Brain microvascular endothelial cell (primary cell): ENCODE measurements around the gene FBRSL1.

Experiments
- DNase-seq: peaks from one replicate; pipeline ENCODE4 v3.0.0-alpha.2; 2020
- H3K27ac ChIP-seq: fragments of 250-450 bp; sonication (Bioruptor Pico); 2 replicates; pipeline ENCODE4 v1.5.1; 2020; ENCODE audit warnings: mild to moderate bottlenecking, moderate library complexity
- H3K27me3 ChIP-seq: fragments of 250-450 bp; sonication (Bioruptor Pico); replicated peaks from 2 replicates; pipeline ENCODE4 v1.5.1; 2020; ENCODE audit warnings: mild to moderate bottlenecking
- H3K36me3 ChIP-seq: fragments of 250-450 bp; sonication (Bioruptor Pico); replicated peaks from 2 replicates; pipeline ENCODE4 v1.5.1; 2020; ENCODE audit warnings: mild to moderate bottlenecking
- H3K4me3 ChIP-seq: 2 replicates; pipeline ENCODE4 v1.5.1; 2011; ENCODE audit warnings: low read depth, mild to moderate bottlenecking, control low read depth, low read length, moderate library complexity
- CTCF ChIP-seq: IDR thresholded peaks from 2 replicates; pipeline ENCODE4 v1.5.1; 2011; ENCODE audit warnings: low read depth, mild to moderate bottlenecking, moderate library complexity, low read length, control low read depth, inconsistent platforms; ENCODE audit errors: missing control alignments
- in situ Hi-C: cut with HindIII; loops from 2 replicates; pipeline ENCODE4 v1.10.0; 2017; ENCODE audit warnings: low sequenced_read_pairs, low pct_ligation_motif_present

Gene FBRSL1

GRCh38 chr12:132466241-132467201 lies 23.4 kb upstream of the FBRSL1 start:
- Histone ChIP-seq H3K27ac (no peak overlapping the region), H3K36me3 (no peaks in the 10 kb centered on the region), H3K4me3 (no peak overlapping the region), H3K27me3 (peaks cover 5% of the 10 kb centered on the region)
- in situ Hi-C loops: no loop called here
- no peak for TF ChIP-seq CTCF
- DNase-seq: no peak

GRCh38 chr12:132467511-132467910 lies 22.4 kb upstream of the FBRSL1 start:
- no peak for DNase-seq
- H3K4me3 ChIP-seq: no peak overlapping the region
- H3K27me3 ChIP-seq: peaks cover 5% of the 10 kb centered on the region
- no peak overlapping the region for H3K27ac ChIP-seq
- no peaks in the 10 kb centered on the region for H3K36me3 ChIP-seq
- in situ Hi-C loops: no loop called here
- TF ChIP-seq CTCF: no peak

- Histone ChIP-seq H3K27ac (no peak overlapping the region), H3K36me3 (no peaks in the 10 kb centered on the region), H3K27me3 (peaks cover 5% of the 10 kb centered on the region), H3K4me3 (no peak overlapping the region)
- DNase-seq: no peak
- in situ Hi-C loops: no loop called here
- TF ChIP-seq CTCF: no peak
Observed at GRCh38 chr12:132469423-132469822, 20.5 kb upstream of the FBRSL1 start.

- no peak for DNase-seq
- no peak overlapping the region for H3K27ac ChIP-seq
- no peak overlapping the region for H3K4me3 ChIP-seq
- peaks cover 5% of the 10 kb centered on the region for H3K27me3 ChIP-seq
- TF ChIP-seq CTCF: no peak
- in situ Hi-C loops: no loop called here
- H3K36me3 ChIP-seq: no peaks in the 10 kb centered on the region
Observed at GRCh38 chr12:132470397-132470796, 19.6 kb upstream of the FBRSL1 start.

GRCh38 chr12:132471011-132471857 lies 18.7 kb upstream of the FBRSL1 start:
- Histone ChIP-seq H3K27me3 (peaks cover 5% of the 10 kb centered on the region), H3K36me3 (no peaks in the 10 kb centered on the region), H3K27ac (no peak overlapping the region), H3K4me3 (no peak overlapping the region)
- in situ Hi-C loops: no loop called here
- no peak for DNase-seq
- TF ChIP-seq CTCF: no peak
